ENCODE results near the gene KDM4C.
"Not testable (repeated sequence)": the region's sequence is repeated elsewhere in the genome, so short reads cannot be mapped to it uniquely, and the experiment has no call there.

Gene KDM4C

GRCh38 chr9:6802926-6803325, 45.2 kb downstream of the KDM4C start:
- in situ Hi-C loops (cut with HindIII; ENCODE audit: low pct_ligation_motif_present, low sequenced_read_pairs), result no loop called here
- DNase-seq, result no peak

DNA sequence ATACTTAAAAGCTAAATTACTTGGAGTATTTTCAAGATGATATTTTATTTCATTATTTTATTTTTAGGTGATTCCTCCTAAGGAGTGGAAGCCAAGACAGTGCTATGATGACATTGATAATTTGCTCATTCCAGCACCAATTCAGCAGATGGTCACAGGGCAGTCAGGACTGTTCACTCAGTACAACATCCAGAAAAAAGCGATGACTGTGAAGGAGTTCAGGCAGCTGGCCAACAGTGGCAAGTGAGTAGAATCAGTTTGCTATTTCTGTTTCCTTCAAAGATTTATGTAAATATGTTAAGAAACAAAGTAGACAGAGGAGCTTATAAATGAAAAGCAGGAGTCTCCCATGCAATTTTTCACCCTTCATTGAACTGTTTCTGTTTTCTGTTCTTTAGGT, 47.8 kb downstream of the KDM4C start:
- TF ChIP-seq, protein P1, sequence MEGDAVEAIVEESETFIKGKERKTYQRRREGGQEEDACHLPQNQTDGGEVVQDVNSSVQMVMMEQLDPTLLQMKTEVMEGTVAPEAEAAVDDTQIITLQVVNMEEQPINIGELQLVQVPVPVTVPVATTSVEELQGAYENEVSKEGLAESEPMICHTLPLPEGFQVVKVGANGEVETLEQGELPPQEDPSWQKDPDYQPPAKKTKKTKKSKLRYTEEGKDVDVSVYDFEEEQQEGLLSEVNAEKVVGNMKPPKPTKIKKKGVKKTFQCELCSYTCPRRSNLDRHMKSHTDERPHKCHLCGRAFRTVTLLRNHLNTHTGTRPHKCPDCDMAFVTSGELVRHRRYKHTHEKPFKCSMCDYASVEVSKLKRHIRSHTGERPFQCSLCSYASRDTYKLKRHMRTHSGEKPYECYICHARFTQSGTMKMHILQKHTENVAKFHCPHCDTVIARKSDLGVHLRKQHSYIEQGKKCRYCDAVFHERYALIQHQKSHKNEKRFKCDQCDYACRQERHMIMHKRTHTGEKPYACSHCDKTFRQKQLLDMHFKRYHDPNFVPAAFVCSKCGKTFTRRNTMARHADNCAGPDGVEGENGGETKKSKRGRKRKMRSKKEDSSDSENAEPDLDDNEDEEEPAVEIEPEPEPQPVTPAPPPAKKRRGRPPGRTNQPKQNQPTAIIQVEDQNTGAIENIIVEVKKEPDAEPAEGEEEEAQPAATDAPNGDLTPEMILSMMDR (IDR thresholded peaks at IDR 0.05; ENCODE audit: low read depth, low read length, missing control alignments), result no peak
- H3K27me3 ChIP-seq (replicated peaks), result no peaks in the 10 kb centered on the region
- DNase-seq, result peak; percentile 48
- no peaks in the 10 kb centered on the region for H3K36me3 ChIP-seq (replicated peaks)
- H3K27ac ChIP-seq, result no peak overlapping the region
- in situ Hi-C loops (cut with HindIII; ENCODE audit: low pct_ligation_motif_present, low sequenced_read_pairs), result no loop called here
- no peak overlapping the region for H3K4me3 ChIP-seq (ENCODE audit: low read depth, low read length)

More at GRCh38 chr9:6802926-6803325, 45.2 kb downstream of the KDM4C start:
- Histone ChIP-seq H3K27ac (no peak overlapping the region), H3K4me3 (ENCODE audit: low read depth, low read length) (no peak overlapping the region), H3K36me3 (replicated peaks) (no peaks in the 10 kb centered on the region), H3K27me3 (replicated peaks) (no peaks in the 10 kb centered on the region)
- TF ChIP-seq, protein P1 (IDR thresholded peaks at IDR 0.05; ENCODE audit: low read depth, low read length, missing control alignments), result no peak

- H3K27me3 ChIP-seq (replicated peaks); in situ Hi-C loops (cut with HindIII; ENCODE audit: low pct_ligation_motif_present, low sequenced_read_pairs); DNase-seq; H3K36me3 ChIP-seq (replicated peaks); H3K4me3 ChIP-seq (ENCODE audit: low read depth, low read length); H3K27ac ChIP-seq: not testable (repeated sequence)
These were observed 48.5 kb downstream of the KDM4C start for GRCh38 chr9:6806318-6806717.

DNA sequence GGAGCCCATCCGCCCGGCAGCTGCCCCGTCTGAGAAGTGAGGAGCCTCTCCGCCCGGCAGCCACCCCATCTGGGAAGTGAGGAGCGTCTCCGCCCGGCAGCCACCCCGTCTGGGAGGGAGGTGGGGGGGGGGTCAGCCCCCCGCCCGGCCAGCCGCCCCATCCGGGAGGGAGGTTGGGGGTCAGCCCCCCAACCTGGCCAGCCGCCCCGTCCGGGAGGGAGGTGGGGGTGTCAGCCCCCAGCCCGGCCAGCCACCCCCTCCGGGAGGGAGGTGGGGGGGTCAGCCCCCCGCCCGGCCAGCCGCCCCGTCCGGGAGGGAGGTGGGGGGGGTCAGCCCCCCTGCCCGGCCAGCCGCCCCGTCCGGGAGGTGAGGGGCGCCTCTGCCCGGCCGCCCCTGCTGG, 49.9 kb downstream of the KDM4C start:
- in situ Hi-C loops (cut with HindIII; ENCODE audit: low pct_ligation_motif_present, low sequenced_read_pairs); DNase-seq; H3K27me3 ChIP-seq (replicated peaks); H3K4me3 ChIP-seq (ENCODE audit: low read depth, low read length); H3K27ac ChIP-seq; H3K36me3 ChIP-seq (replicated peaks): not testable (repeated sequence)

- H3K4me3 ChIP-seq (ENCODE audit: low read depth, low read length), result no peak overlapping the region
- no peaks in the 10 kb centered on the region for H3K27me3 ChIP-seq (replicated peaks)
- H3K36me3 ChIP-seq (replicated peaks), result no peaks in the 10 kb centered on the region
- in situ Hi-C loops (cut with HindIII; ENCODE audit: low pct_ligation_motif_present, low sequenced_read_pairs), result no loop called here
- TF ChIP-seq, protein P1 (IDR thresholded peaks at IDR 0.05; ENCODE audit: low read depth, low read length, missing control alignments), result no peak
- DNase-seq, result no peak
- H3K27ac ChIP-seq, result no peak overlapping the region
These were observed 53.7 kb downstream of the KDM4C start for GRCh38 chr9:6811436-6811835.

DNA sequence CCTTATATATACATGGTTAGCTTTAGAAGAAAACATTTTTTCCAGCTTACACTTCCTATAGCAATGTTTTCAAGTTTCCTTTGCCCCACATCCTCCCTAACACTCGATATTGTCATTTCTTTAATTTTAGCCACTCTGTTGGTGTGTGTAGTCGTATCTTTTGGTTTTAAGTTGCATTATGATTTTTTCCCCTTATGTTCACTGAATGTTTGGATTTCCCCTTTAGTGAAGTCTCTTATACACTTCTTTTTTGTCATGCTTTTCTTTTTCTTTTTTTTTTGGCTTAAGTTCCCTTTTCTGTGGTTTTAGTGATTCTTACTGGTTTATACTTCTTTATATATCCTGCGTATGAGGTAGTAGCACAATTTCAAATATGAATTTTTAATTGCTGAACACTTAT, 58.8 kb downstream of the KDM4C start:
- no peak for DNase-seq
- Histone ChIP-seq H3K27me3 (replicated peaks) (no peaks in the 10 kb centered on the region), H3K27ac (no peak overlapping the region), H3K36me3 (replicated peaks) (no peaks in the 10 kb centered on the region), H3K4me3 (ENCODE audit: low read depth, low read length) (no peak overlapping the region)
- TF ChIP-seq, protein P1 (IDR thresholded peaks at IDR 0.05; ENCODE audit: low read depth, low read length, missing control alignments), result no peak
- in situ Hi-C loops (cut with HindIII; ENCODE audit: low pct_ligation_motif_present, low sequenced_read_pairs), result no loop called here

- TF ChIP-seq, protein P1 (IDR thresholded peaks at IDR 0.05; ENCODE audit: low read depth, low read length, missing control alignments), result no peak
- Histone ChIP-seq H3K4me3 (ENCODE audit: low read depth, low read length) (no peak overlapping the region), H3K27me3 (replicated peaks) (no peaks in the 10 kb centered on the region), H3K36me3 (replicated peaks) (peaks cover 2% of the 10 kb centered on the region), H3K27ac (no peak overlapping the region)
- no peak for DNase-seq
- in situ Hi-C loops (cut with HindIII; ENCODE audit: low pct_ligation_motif_present, low sequenced_read_pairs), result no loop called here
These were observed 60.6 kb downstream of the KDM4C start for GRCh38 chr9:6818292-6818922.

All from brain microvascular endothelial cell (primary cell).